Fibroblast of pulmonary artery (primary cell): ENCODE data around the gene ATP6V0B.

Experiments
- DNase-seq: peaks from one replicate; pipeline ENCODE4 v3.0.0-alpha.2; 2010; ENCODE audit warnings: low read depth
- H3K4me3 ChIP-seq: replicated peaks from 2 replicates; pipeline ENCODE4 v1.5.1; 2011; ENCODE audit warnings: low read depth, mild to moderate bottlenecking, control low read depth, low read length, moderate library complexity
- CTCF ChIP-seq: IDR thresholded peaks from 2 replicates; pipeline ENCODE4 v1.5.1; 2011; ENCODE audit warnings: mild to moderate bottlenecking, control low read depth, low read length, inconsistent platforms; ENCODE audit errors: missing control alignments

Gene ATP6V0B

GRCh38 chr1:43933386-43934100 is 41.2 kb upstream of the ATP6V0B start, which contains the start of gene ARTN:
TSS of gene ARTN (plus strand) at chr1:43933801. CDS start at chr1:43935657, 1,856 bp downstream.
- peak within 1 kb of the TSS; percentile 38 for H3K4me3 ChIP-seq
- no peak for DNase-seq
- TF ChIP-seq CTCF: no peak

- peak; percentile 64 for DNase-seq
- TF ChIP-seq CTCF: peak; percentile 89
- no peak overlapping the region for H3K4me3 ChIP-seq
Observed at GRCh38 chr1:43934101-43934985, 40.4 kb upstream of the ATP6V0B start.

GRCh38 chr1:43934986-43935324 is 39.8 kb upstream of the ATP6V0B start:
- no peak for TF ChIP-seq CTCF
- H3K4me3 ChIP-seq: no peak overlapping the region

GRCh38 chr1:43935711-43936427 is 38.9 kb upstream of the ATP6V0B start:
- H3K4me3 ChIP-seq: no peak overlapping the region
- no peak for DNase-seq
- TF ChIP-seq CTCF: no peak

More at GRCh38 chr1:43934986-43935324, 39.8 kb upstream of the ATP6V0B start:
- DNase-seq: no peak

- no peak overlapping the region for H3K4me3 ChIP-seq
- no peak for TF ChIP-seq CTCF
- peak; percentile 20 for DNase-seq
Observed at GRCh38 chr1:43936431-43937151, 38.2 kb upstream of the ATP6V0B start.

- TF ChIP-seq CTCF: no peak
- no peak for DNase-seq
- no peak overlapping the region for H3K4me3 ChIP-seq
Observed at GRCh38 chr1:43937179-43937865, 37.4 kb upstream of the ATP6V0B start.
